GM21717 (cell line): Measurements from ENCODE around the gene SNX19.

Experiments
- ATAC-seq: cut with Tn5 transposase; IDR thresholded peaks from one replicate; pipeline ENCODE4 v1.9.1; 2021; ENCODE audit warnings: mild to moderate bottlenecking, moderate library complexity; ENCODE audit not compliant: unreplicated experiment

The SNX19 gene

GRCh38 chr11:130849215-130849568 lies 67.1 kb downstream of the SNX19 start:
- no peak for ATAC-seq

DNA sequence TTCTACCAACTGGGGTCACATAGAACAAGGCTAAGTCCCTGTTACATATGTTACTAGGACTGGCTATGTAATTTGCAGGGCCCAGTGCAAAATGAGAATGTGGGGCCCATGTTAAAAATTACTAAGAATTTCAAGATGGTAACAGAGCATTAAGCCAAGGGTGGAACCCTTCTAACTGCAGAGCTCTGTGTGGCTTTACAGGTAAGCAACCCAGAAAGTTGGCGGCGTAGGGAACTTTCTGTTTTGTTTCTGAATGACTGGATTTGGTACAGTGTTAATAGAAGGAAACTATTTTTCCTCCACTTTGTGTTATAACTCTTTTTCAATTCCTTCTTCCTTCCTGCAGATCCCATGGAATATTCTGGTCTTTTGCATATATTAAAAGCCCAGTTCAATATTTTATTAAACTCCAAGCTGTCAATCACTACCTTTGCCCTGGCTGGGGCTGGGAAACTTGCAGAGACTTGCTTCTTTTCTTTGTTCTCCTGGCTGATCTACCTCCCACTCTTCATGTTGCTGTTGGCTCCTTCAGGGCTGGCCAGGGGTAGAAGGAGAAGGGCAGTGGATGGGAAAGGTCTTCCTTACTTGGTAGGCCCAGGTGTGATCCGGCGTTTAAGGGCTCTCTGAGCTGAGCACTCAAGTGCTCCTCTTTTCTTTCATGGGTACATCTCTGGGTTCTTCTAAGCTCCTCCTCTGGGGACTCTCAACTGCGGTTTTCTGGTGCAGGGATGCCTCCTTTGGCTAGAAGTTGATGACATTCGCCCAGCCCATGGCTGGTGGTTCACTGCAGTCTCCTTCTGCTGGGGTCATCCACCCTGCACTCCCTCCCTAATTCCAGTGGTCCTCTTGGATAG lies 67.7 kb downstream of the SNX19 start:
- no peak for ATAC-seq

GRCh38 chr11:130847517-130847916 lies 68.8 kb downstream of the SNX19 start:
- ATAC-seq, result no peak

DNA sequence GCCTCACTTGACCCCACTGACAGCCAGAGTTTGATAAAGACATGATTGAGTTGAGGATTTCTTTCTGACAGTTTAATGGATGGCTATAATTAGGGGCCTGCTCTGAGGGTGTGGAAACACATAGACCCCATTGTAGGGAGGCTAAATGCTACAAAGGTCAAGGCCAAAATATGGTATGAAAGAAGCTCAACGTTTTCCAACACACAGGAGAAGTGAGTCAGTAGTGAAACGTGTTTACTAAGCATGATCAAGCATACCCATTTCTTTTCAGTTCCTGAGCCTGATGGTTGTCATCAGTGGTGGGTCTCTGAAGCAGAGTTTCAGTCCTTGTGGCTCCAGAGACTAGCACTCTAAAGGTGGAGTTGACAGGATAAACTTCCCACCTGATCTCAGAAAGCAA lies 69.7 kb downstream of the SNX19 start:
- ATAC-seq, result no peak

GRCh38 chr11:130842001-130842400 lies 74.3 kb downstream of the SNX19 start:
- no peak for ATAC-seq

GRCh38 chr11:130840679-130841078 lies 75.6 kb downstream of the SNX19 start:
- ATAC-seq, result no peak

DNA sequence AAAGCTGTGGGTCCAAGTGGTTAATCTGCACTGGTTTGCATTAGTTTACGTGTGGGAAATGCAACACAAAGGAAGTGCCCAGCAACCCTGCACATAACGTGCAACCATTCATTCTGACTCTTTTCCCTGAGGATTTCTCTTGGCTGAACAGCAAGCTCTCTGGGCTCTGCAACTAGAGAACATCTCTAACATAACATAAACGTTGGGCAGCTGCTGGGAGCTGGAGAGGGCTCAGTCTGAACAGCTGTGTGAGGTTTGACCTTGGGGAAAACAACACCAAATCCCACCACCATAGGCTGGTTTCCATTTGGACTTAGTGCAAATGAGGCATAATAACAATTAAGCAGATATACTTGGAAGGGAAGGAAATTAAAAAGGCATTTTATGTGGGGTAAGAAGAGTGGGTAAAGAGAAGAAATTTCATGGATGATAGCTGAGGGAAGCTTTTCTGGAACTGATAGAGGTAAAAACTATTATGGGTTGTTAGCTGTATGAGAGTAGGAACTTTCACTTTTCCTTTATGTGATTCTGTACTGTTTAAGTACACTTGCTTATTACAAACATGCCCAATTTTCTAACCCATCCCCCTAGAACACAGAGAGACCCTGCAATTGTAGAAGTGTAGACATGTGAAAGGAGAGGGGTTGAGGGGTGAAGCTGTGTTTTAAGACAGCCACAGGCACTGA lies 76.2 kb downstream of the SNX19 start:
- ATAC-seq, result no peak

- ATAC-seq, result no peak
Measured at GRCh38 chr11:130837194-130837593, 79.1 kb downstream of the SNX19 start.

- no peak for ATAC-seq
Measured at GRCh38 chr11:130834886-130835285, 81.4 kb downstream of the SNX19 start.

DNA sequence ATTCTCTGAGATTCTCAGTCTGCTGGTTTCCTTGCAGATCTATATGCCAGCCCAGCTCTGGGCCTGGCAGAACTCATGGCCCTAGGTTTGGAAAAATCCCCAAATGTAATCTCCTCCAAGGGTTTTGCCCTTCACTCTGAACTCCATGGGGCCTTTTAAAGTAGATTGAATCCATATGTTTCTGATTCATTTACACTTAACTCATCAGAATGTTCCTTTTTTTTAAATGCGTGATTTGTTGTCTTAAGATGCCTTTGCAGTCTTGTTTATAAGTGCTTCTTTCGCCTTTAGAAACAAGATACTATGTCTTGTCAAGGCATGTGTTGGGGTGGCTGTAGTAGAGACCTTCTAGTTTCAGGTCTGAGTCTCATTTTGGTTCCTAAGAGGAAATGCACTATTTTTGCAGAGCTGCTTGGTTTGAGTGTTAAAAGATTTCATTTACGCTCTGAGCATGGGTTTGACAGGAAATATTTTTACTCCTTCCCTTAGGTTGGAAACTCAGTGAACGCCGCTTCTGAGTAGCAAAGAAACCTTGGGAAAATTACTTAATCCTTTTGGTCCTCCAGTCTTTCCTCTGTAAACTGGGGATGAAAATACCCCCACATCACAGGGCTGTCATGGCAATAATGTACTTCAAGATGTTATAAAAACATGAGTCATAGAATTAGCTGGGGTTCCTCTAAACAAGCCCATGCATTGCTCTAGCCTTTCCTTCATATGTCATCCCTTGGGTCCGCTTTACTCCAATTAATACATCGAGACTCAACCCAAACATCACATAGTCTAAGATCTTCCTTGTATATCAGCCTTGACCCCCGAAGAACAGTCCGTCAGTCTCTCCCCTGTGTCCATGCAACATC lies 83.5 kb downstream of the SNX19 start:
- ATAC-seq, result no peak

DNA sequence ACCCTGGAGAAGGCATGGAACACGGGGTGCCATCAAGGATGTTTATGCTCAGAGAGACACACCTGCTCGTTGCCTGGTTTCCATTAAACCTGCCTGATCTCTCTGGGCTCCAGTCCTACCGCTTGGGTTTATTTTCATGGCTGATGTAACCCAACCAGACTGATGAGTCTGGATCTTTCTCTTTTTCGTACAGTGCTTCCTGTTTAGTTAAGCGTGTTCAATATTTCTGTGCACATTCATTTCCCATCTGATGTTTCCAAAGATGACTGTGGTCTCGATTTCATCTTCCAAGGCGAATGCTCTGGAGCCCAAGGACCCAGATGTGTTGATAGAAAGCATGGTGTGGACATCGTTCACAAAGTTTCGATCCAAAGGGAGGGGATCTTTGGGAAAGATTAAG lies 84.3 kb downstream of the SNX19 start:
- no peak for ATAC-seq

DNA sequence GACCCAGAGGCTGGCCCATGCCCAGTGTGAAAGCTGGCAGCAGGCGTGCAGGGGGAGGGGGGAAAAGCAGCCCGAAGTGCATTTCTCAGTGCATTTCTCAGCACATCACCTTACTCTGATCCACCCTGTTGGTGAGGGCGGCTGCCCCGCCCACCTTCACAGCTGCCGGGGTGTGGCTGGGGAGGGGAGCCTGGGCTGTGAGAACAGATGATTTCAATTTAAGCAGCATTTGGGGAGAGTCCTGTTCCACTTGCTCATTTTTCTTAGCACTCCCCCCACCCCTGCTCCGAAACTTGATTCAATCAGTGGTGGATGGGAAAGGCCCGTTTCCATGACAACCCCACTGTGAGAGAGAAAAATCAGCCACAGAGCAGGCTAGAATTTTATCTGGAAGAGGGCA lies 84.8 kb downstream of the SNX19 start:
- ATAC-seq, result no peak

DNA sequence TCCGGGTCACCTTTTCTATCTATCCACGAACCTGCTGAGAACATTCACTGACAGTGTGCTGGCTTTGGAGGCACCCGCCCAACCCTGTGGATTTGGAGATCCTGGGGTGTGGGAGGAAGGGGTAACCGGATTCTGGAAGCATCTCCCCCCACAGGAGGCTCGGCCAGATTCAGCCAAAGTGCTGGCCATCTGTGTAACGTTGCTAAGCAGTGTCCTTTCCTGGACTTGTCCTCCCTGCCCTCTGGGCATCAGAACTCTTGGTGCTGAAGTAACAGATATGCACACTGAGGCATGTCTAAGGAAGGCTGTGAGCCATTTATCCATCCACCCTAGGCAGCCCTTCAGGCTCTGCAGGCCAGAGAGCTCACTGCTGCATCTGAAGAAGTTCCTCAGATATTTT lies 85.7 kb downstream of the SNX19 start:
- no peak for ATAC-seq

DNA sequence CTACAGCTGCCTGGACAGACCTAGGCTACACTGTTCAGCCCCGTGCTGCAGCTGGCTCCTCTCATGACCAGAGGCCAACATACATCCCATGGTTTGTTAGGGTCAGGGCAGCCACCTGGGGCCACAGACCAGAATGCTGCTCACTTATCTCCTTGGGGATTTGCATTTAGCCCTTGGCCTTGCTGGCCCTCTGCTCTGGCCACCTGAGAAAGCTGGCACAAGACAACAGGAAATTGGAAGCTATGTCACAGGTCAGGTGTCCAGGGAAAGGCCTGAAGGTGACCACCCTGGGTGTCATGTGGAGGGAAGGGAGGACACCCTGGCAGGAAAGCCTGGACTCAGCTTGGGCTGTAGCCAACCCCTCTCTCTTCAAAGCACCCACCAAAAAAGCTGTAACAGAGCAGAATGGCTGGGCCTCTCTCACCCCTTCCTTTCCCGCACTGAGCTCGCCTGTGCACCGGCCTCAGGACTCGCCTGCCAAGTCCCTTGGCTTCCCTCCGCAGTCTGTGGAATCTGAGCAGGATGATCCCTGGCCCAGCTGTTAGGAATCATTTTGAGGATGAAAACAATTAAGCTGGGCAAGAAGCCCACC lies 86.3 kb downstream of the SNX19 start:
- ATAC-seq, result no peak

GRCh38 chr11:130828741-130829140 lies 87.5 kb downstream of the SNX19 start:
- no peak for ATAC-seq

GRCh38 chr11:130827451-130828377 lies 88.6 kb downstream of the SNX19 start:
- no peak for ATAC-seq

DNA sequence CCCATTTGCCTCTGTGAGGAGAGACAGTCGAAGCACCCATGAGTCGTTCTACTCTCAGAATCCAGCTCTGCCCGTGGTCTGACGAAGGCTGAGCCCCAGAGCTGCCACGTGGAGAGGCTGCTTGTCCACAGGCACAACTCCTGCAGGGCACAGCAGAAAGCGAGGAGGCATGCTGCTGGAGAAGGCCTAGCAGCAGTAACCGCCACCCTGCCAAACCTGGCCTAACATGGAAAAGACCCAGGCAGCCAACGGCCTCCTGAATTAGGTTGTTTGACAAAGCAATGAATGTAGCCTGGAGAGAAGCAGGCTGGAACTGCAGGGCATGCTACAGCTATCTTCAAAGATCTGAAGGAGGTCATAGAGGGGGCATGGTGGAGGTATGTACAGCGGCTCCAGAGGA lies 89.7 kb downstream of the SNX19 start:
- no peak for ATAC-seq

GRCh38 chr11:130825983-130826382 lies 90.3 kb downstream of the SNX19 start:
- ATAC-seq, result no peak

- no peak for ATAC-seq
Measured at GRCh38 chr11:130825561-130825960, 90.7 kb downstream of the SNX19 start.
